HG03571 (cell line): ENCODE results near the gene RANBP1.

Experiments
- ATAC-seq: cut with Tn5 transposase; IDR thresholded peaks from one replicate; pipeline ENCODE4 v1.9.1; 2021; ENCODE audit not compliant: unreplicated experiment

Gene RANBP1

DNA sequence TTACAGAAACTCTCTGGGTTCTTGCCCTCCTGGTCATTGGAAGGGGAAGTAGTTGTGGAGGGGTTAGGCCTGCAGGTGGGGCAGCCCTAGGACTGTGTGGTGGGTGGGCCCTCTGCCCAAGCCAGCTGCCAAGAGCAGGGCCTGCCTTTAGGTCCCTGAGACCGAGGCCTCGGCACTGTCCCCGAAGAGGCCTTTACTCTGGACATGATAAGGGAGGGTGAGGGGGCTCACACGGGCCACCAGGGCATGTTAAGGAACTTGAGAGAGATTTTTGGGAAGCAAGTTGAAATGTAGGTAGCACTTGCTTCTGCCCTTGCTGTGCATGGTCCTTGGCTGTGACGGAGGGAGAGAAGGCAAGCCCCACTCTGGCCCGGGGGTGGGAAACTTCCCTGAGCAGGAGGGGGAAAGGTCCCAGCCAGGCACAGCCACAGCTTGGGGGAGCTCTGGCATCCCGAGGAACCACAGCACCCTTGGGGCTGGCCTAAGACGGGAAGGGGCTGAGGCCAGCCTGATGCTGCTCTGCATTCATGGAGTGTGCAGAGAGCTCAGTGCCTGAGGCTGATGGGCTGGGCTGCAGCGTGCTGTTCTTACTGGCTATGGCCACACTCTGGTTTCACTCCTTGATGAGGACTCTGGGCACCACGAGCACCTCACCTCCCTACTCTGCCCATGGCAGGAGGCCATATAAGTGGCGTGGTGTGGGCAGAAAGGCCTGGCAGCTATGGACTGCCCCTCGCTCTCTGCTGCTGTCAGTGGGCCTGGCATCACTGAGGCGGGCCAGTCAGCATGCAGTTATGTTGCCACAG, 7.8 kb upstream of the RANBP1 start:
- no peak for ATAC-seq

DNA sequence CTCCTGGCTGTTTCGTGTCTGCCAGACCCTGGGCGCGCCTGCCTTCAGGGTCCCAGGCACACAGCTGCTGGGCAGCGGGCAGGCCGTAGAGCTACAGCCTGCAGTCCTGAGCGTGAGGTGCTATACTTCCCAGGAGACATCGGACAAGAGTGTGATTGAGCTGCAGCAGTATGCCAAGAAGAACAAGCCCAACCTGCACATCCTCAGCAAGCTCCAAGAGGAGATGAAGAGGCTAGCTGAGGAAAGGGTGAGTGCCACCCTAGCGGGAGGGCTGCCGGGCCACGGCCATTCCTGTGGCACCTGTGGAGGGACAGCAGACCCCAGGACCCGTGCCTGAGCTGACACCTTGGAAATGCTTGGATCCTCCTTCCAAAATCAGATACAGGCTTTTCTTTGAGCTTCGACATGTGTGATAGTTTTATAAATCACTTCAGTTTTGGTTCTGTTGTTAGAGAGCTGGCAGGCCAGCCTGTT, 7.1 kb upstream of the RANBP1 start:
- ATAC-seq = no peak

DNA sequence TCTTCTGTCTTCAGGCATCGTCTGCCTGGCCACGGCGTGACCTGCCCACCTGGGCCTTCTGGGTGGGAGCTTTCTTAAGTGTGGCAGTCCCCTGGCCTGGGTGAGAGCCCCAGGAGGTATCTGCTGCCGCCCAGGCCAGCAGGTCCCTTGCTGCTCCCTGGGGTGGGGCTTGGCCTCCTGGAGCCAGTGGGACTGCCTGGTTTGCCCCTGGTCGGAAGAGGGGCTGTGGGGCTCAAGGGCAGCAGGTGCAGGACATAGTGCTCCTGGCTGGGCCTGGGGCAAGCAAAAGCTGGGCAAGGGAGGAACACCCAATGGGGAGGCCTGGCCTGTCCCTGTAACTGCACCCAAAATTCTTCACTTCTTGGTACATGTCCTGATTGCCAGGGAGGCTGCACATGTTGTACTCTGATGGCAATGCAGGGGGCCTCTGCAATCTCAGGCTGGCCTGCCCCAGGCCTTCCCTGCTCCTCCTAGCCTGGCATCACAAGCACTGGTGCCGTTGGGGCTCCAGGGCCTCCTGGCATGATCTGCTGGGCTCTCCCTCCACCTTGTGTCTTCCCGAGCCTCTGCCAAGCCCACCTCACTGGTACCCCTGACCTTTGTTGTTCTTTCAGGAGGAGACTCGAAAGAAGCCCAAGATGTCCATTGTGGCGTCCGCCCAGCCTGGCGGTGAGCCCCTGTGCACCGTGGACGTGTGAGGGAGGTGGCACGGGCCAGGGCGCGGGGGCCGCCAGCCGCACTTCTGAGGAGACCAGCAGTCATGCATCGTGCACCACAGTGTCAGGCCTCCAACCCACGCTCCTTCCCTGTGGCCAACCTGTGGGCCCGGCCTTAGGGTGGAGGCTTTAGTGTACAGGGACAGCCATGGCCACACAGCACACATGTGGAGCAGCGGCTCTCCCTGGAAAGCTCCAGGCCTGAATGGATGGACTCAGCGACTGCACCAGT, 6.2 kb upstream of the RANBP1 start:
- no peak for ATAC-seq

DNA sequence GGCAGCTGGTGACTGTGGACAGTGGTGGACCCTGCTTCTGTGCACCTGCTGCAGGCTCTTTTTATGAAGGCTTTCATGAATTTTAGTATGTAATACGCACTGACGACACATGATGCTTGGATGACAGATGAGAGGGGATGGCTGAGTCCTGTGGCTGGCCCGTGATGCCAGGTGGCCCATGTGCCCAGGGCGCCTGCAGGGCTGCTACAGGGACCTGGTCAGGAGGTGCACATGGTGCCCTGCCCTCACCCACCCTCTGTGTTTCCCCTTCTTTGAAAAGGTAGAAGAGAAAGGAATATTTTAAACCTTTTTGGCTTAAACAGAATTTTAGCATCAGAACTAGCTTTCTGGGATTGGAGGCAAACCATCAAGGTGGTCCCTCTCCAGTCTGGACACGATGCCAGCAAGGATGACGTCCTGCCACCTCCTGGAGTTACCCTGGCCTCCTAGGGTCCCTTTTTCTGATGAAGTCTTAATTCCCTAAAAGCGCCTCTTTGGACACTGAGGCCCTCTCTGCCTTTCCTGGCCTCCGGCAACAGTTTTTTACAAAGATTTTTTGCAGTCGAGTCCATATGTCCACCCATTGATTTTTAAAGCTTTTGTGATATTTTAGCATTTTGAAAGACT, 5.4 kb upstream of the RANBP1 start:
- no peak for ATAC-seq

DNA sequence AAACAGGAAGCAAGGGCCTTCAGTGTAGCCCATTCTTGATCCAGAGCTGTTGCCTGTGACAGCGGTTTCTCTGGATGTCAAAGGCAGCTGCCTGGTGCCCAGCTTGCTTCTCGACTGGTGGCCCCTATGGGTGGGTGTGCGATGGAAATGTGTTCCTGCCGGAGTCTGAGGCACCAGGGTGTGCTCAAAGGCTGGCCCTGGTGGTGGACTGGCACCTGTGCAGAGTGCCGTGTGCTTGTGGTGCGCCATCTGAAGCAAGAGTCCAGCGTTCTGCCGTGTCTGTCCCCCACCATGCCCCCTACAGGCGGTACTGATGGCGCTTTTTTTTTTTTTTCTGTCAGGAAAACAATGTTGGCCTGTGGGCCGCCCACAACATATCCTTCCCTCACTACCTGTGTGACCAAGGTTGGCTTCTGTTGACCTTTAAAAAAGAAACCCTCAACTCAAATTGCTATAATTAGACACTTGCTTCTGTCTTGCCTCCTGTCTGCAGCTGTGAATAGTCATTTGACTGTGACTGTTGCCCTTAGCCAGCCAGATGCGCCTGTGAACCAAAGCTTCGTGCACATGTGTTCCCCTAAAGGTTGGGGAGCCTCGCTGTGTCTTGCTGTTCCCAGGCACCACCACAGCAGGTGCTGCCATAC, 4.7 kb upstream of the RANBP1 start:
- ATAC-seq = no peak

DNA sequence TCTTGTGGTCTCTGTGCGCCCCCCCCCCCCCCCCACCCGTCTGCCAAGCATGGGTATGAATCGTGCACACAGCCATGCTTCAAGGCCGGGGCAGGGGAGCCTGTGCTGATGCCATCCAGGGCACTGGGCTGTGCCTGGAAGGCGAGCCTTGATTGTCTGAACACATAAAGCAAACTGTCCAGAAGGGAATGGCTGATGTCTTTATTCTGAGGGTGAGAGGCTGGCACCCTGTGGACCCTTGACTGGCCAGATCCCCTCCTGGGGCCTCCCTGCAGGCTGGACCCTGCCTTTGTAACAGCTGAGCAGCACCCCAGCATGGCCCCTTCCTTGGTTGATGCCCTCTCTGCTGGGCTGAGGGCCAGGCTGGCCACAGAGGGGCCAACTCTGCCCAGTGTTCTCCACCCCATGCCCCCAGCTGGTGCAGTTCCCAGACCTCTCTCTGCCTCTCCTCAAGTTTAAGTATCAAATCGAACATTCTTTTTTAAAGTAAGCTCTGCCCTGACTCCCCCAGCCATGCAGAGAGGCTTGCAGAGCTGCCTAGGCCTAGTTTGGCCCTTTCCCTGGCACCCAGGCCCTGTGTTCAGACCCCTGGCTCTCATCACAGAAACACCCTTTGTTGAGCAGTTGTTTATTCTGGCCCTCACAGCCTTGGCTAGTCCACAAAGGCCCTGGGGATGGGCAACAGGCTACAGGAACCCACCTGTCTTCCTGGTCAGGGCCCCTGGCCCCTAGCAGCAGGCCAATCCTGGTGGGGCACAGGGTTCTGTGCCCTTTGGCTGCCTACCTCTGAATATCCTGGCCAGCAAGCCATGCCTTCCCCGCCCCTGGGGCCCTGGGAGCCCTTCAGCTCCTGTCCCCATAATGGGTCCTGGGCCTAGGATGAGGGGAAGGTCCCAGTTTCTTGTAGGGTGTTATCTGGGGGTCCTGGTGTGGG, 3.9 kb upstream of the RANBP1 start:
- ATAC-seq = no peak

DNA sequence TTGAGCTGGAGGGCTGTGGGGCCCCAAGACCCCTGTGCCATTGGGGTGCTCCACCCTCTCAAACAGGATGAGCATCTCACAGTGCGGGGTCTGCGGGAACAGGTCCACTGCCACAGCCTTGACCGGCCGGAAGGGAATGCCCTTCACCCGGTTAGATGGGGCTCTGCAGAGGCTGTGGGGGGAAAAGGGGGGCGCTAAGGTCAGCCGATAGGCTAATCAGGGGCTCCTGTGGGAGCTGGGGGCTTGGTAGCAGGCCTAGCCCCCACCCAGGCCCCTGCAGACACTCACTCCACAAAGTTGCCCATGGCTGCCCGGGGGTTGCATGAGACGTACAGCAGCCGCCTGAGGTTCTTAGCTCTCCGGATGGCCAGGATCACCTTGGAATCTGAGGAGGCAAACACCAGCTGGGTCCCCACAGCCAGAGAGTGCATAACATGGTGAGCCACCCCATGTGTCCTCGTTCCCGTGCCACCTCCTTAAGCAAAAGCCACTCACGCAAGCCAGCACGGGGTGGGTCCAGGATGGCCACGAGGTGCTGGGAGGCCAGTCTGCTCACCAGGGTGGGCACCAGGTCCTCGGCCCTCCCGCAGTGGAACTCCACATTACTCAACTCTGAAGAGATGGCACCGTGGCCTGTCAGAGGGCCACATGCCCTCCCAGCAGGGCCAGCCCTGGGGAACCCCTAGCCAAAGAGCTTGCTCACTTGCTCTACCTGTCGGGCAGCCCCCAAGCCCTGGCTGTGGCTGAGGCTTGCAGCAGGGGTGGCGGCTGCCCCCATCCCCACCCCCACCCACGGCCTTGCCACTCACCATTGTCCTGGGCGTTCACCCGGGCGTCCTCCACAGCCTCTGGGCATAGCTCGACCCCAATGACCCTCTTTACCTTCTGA, 3.0 kb upstream of the RANBP1 start:
- ATAC-seq = no peak

DNA sequence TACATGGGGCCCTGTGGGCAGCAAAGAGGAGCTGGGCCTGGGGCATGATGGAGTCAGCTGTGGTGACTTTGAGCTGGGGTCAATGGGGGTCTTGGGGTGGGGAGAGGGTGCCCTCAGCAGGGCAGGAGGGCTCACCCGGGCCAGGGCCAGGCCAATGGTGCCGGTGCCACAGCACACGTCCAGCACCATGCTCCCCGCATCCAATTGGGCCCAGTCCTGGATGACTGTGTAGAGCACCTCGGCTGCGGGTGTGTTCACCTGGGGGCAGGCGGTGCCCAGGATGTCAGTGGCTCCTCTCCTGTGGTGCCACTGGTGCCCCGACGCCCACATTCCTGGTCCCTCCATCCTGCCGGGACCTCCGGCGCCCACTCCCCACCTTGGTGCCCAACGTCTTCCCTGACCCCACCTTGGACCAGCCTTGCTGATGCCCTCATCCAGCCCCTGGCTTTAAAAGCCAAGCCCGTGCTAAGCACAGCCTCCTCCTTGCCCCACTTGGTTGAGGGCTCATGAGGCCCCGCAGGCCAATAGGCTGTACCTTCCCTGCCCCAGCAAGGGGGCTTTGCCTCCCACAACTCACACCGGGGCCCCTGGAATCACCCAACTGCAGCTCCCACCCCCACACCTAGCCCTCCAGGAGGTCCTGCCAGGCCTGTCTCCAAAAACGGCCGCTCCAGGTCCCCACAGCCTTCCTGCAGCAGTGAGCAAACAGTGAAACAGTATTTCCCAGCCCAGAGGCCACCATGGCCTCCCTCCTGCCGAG, 2.2 kb upstream of the RANBP1 start:
- no peak for ATAC-seq

DNA sequence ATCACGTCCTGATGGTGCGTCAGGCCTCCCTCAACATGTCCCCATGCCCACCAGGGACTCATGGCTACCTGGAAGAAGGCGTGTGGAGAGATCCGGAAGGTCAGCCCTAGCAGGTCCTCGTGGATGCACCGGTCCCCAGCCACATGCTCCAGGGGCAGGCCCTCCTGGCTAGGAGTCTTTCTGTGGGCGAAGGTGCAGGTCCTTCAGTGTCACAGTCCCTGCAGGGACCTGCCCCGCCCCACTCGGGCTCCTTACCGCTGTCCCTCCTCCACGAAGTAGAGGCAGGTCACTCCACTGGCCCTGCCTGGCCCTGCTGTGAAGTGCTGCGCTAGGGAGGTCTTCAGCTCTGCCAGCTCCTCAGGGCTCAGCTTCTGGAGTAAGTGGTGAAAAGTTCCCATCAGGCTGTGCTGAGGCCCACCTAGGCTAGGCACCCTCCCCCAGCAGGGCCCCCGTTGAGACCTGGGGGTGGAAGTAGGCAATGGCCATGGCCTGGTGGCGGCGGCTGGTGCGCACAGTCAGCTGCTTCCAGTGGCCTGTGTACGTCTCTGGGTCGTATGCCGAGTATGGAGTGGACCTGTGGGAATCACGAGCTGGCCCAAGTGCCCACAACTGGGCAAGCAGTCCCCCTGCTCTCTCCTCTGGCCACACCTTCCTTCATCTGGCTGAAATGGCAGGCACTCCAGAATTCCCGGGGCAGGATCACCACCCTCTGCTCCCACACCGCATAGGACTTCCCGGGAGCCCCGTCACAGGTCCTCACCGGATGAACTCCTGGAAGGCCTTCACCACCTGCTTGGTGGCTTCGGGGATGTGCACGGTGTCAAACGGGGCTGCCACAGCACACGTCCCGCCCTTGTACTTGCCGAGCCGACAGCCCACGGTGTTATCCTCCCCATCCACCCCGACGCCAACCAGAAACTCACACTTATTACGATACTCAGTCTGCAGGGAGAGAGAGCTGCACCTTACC, 1.1 kb upstream of the RANBP1 start:
- no peak for ATAC-seq

DNA sequence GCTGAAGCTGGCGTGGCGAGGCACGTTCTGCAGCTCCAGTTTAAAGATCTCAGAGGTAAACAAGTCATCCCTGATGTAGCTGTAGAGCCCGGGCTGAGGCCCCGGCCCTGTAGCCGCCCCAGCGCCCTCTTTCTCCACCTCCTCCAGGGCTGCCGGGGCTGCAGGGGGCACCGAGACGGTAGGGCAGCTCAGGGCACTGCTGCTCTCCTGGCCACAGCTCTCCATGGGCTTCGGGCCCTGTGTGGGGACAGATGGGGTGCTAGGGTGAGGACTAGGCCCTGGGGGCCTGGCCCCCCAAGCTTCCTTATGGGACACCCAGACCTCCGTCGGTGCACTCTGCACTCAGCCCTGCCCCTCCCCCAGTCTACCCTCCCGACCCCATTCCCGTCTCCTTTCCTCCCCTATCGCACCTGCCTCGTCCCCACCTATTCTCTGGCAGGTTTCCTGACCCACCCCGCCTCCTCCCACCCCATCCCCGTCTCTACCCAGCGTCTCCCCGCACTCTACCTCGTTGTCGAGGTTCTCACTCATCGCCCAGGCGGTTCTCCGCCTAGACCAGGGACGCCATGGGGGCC, 559 bp downstream of the RANBP1 start:
- no peak for ATAC-seq

DNA sequence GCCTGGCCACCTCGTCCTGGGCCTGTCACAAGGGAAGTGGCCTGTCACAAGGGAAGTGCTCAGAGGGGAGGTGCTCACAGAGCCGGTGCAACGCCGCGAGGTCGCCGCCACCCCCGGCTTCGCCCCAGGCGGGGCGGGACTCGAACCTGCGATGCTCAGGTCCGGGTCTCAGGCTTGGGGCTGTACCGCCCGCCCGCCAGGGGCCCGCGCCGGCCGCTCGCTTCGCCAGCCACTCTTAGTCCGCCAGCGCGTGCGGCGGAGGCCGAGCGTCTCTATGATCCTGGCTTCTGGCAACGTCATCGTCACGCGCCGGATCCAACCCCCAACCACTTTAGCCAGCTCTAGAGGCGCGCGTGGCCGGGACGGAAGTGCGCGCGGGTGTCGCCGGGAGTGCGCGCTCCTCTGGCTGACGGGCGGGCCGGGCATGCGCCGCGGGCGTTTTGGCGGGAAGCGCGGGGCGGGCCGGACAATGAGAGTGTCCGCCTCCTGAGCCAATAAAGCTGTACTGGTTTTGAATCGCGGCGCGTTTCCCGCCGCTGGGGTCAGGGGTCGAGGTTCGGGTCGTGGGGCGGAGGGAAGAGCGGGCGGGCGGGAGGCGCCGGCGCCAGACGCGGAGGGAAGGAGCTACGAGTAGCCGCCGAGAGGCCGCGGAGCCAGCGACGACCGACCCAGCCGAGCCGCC, 1.2 kb downstream of the RANBP1 start, which contains the start of gene TRMT2A:
TSS of gene TRMT2A (minus strand) at position 276 of the 682 bp plus-strand sequence. CDS start 320 bp downstream, outside the sequence.
- ATAC-seq = peak; percentile 72

DNA sequence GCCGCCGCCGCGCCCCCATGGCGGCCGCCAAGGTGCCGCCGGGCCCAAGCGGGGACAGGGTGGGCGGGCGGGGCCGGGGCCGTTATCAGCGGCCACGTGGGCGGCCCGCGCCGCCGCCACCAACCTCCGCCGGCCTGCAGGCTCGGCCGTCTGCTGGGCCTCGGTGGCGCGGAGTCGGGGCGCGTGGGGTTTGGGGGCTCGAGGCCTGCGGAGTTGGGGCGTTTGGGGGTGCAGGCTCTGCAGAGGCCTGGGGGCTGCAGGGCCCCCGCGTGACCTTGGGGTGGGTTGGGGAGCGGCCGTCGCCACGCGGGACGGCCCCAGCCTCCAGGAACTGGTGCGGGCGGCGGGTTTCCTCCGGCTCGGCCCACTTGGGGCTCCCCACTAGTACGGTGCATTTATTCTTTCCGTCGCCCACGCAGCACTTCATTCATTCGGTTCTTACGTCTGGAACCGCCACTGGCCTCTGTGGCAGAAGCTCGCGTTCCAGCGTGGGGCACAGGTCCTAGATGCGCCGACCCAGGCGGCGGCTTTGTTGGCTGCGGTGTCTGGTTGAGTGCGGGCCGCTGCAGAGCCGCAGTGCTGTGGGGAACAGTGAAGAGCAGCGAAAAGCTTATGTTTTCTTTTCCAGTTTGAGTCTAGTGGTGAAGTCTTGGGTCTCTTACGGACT, 1.9 kb downstream of the RANBP1 start:
- peak; percentile 10 for ATAC-seq

DNA sequence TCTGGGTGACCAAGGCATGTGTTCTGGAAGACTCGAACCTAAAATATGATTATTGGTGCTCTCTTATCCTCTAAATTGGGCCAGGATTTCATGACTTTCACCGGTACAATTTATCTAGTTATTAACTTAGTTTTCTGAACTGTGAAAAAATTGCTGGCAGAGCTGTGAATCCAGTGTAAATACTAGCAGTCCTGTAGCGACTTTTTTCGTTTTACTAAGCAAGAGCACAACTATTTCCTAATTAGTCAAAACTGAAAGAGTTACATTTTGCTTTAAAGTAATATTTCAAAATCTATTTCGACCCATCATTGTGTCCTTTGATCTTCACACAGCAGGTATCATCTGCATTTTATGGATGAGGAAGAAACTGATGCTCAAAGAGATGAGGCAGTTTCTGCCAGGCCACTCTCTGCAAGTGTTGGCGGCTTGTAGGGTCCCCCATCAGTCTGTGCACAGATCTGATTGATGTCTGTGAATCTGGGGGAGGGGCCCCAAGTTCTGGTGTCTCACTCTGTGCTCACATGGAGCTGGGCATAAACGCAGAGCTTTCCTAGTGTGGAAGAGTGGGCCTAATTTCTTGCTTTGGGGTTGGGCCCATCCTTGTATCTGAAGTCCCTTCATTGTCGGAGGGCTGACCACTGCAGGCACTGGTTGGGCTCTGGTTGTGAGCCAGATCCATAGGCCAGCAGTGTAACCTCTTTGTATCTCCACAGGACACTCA, 2.6 kb downstream of the RANBP1 start:
- ATAC-seq = no peak

DNA sequence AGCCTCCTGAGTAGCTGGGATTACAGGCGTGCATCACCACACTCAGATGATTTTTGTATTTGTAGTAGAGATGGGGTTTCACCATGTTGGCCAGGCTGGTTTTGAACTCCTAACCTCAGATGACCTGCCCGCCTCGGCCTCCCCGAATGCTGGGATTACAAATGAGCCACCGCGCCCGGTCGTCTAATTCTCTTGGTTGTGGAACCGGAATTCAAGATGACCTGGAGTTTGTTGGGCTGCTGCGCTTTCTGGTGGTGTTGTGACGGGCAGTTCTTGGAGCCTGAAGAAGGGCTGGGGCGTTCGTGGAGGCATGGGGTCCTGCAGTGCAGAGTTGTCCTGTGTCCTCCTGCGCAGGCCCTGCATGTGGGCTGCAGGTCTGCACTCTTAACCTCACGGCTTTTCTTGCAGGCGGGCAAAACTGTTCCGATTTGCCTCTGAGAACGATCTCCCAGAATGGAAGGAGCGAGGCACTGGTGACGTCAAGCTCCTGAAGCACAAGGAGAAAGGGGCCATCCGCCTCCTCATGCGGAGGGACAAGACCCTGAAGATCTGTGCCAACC, 6.0 kb downstream of the RANBP1 start:
- ATAC-seq = no peak
